HG03064 (cell line): ENCODE data around the gene MRPL36.
A peak's percentile ranks its signal among the peaks of the same experiment; 100 is the strongest.
"Not testable (repeated sequence)": the region's sequence is repeated elsewhere in the genome, so short reads cannot be mapped to it uniquely, and the experiment has no call there.

Source experiments
- ATAC-seq: cut with Tn5 transposase; IDR thresholded peaks from one replicate; pipeline ENCODE4 v1.9.1; 2021; ENCODE audit warnings: low read depth; ENCODE audit not compliant: unreplicated experiment

The MRPL36 gene

DNA sequence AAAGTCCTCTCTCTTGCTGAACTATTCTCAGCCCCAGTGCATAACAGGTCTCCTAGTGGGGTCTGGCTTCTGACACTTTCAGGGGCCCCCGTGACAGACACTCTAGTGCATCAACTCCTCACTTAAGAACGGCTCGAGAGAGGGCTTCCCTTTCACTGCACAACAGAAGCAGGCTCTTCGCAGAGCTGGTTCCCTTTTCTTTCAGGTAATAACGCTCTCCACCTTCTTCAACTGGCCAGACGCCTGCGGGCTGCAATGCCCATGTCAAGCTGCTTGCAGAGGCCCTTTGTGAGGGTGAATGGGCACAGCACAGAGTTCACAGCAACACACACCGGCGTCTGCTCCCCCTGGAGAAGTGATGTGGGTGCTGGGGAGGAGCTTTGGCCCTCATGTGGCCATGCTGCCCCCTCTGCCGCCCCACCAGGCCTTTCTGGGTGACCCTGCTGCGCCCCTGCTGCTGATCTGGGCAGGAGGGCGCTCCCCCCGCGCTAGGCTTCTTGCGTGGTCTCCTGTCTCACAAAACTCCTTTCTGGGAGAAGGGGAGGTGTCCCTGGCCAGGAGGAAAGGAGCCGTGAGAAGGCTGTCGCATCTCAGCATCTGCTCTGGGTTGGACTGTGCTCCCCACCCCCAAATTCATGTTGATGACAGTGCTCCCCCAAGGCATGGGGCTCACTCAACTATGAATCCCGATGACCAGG lies 2.4 kb downstream of the MRPL36 start:
- ATAC-seq, result no peak

DNA sequence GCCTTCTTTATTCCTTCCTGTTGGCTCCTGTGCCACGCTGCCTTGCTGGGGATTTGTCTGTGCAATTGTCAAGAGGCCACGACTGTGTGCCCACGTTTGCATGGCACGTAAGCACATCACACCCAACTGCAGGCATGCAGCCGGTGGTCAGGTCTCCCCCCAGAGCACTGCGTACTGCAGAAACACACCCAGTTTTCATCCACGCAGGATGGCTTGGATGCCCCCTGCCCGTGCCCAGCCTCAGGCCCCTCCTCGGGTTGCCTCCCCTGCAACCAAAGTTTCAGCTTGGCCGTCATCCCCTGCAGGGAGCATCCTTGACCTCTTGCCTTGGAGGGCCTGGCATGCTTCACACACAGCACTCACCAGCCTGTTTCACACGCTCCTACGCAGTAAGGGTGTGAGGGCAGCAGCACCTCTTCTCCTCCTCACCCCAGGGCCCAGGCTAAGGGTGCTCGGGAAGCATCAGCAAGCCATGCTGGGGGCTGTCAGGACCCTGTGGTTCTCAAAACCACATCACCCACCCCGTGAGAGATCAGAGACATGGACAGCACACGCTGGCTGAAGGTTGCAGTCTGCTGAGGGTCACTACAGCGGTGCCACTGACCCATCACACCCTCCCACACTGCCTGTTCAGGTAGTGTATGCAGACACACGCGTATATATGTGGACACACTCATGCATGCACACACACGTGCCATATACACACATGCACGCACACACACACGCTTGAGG lies 3.1 kb downstream of the MRPL36 start:
- no peak for ATAC-seq

- ATAC-seq, result no peak
These were observed 3.7 kb downstream of the MRPL36 start for GRCh38 chr5:1795931-1796330.

GRCh38 chr5:1795506-1795905 lies 4.1 kb downstream of the MRPL36 start:
- no peak for ATAC-seq

- ATAC-seq, result no peak
These were observed 4.7 kb downstream of the MRPL36 start for GRCh38 chr5:1794901-1795290.

GRCh38 chr5:1793966-1794900 lies 5.4 kb downstream of the MRPL36 start:
- ATAC-seq, result no peak

- ATAC-seq, result no peak
These were observed 6.3 kb downstream of the MRPL36 start for GRCh38 chr5:1793301-1793740.

DNA sequence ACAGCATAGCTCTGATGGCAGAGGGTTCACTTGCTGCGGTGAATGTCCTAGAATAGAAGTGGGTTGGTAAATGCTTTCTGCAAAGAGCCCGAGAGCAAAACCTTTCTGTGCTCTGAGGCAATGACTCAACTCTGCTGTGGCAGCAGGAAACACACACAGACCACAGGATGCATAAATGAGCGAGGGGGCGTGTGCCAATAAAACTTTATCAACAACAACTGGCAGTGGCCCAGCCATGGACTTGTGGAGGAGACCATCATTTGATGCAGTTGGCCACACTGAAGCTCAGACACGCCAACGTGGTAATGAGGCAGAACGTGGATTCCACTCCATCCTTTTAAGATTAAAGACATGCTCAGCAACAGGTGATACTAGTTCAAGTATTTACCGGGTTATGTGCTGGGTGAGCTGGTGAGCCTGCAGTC lies 6.8 kb downstream of the MRPL36 start:
- ATAC-seq, result peak; percentile 94

GRCh38 chr5:1791176-1791575 lies 8.5 kb downstream of the MRPL36 start:
- no peak for ATAC-seq

- no peak for ATAC-seq
These were observed 9.7 kb downstream of the MRPL36 start for GRCh38 chr5:1789834-1790471.

GRCh38 chr5:1789438-1789833 lies 10.2 kb downstream of the MRPL36 start:
- ATAC-seq, result not testable (repeated sequence)

DNA sequence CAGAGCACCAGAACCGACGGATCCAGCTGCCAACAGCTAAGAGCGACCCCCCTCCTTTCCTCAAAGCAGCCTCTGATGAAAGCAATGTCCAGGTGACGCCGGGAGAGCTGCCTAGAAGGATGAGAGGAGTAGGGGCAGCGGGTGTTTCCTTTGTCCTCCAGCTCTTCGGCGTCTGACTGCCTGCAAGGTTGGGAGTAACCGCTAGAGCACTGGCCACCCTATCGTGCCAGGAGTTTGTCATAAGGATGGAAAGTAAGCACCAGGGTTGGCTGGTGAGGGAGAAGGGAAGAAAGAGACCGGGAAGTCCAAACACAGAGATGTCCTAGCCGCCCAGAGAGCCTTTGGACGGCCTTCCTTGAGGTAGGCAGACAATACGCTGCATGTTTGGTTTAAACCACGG lies 10.8 kb downstream of the MRPL36 start:
- no peak for ATAC-seq

- no peak for ATAC-seq
These were observed 11.4 kb downstream of the MRPL36 start for GRCh38 chr5:1788200-1788599.

GRCh38 chr5:1787472-1788047 lies 12.1 kb downstream of the MRPL36 start:
- no peak for ATAC-seq

DNA sequence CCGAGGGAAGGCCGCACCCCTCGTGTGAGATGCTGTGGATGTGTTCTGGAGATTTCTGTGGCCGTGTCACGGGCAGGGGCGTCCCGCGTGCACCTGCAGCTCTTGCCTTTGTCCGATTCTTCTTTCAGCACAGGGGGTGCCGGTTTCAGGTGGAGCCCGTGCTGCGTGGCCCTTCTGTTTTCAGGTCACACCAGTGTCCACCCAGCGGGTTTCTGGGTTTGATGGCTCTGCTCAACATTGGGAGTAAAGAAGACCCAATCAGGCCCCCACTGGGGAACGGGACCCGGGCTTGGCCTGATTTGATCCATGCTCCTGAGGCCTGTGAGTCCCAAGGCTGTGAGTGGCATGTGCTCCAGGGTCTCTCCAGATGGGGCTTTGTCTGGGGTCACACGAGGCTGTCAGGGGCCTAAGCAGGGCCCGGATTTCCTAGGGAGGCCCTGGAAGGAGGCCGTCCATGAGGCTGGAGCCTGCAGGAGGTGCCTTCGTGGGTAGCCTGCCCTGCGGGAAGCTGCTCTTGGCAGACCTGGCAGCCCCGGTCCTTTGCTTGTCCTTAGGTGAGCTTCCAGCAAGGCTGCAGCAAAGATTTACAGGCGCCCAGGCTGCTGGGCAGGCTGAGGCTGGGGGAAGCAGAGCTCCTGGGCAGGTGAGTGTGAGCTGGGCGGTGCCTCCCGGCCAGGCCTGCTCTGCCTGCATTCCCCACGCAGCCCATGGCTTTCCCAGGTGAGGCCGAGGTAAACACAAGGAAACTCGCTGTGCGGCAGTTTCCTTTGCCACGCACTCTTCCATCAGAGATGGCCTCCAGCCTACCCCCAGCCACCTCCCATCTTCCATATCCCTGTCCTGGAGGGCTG lies 12.8 kb downstream of the MRPL36 start:
- no peak for ATAC-seq

GRCh38 chr5:1785984-1786383 lies 13.7 kb downstream of the MRPL36 start:
- ATAC-seq, result no peak

DNA sequence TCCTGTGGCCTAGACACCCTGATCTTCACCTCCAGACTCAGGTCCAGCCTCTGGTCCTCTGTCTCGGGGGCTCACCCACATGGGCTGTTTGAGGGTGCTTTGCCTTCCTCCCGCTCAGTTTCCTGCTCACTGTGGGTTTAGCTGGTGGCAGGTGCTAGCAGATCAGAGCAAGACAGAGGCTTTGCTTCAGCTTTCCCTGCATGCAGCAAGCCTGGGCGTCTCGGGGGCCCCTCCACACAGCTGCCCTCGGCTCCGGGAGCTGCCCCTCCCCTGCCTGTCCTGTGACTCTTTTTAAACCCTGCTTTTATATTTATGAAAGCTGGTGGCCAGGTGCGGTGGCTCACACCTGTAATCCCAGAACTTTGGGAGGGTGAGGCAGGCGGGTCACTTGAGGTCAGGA lies 14.6 kb downstream of the MRPL36 start:
- no peak for ATAC-seq

GRCh38 chr5:1784197-1785050 lies 15.2 kb downstream of the MRPL36 start:
- ATAC-seq, result no peak

- peak; percentile 68 for ATAC-seq
These were observed 16.5 kb downstream of the MRPL36 start for GRCh38 chr5:1783216-1783554.
